Thymus (tissue), 11 donors: ENCODE data around the gene GNB1. TPM values are rescaled to one million over a fixed set of nuclear protein-coding genes. Genes with fewer than 3 reads are reported as not detected.

Experiments used
- DNase-seq, 9 donors: peaks; one replicate each; pipeline ENCODE4 v3.0.0-alpha.2; 2013; ENCODE audit warnings: low spot score in 9 of 9, low read depth in 6 of 9, missing footprints in 1 of 9
- H3K27ac ChIP-seq, 2 donors: one replicate each; pipeline ENCODE4 v1.5.1; 2013; ENCODE audit warnings: control low read depth in 1 of 2, low read depth in 1 of 2, low read length in 1 of 2, mild to moderate bottlenecking in 1 of 2, moderate library complexity in 1 of 2
- H3K27me3 ChIP-seq, 2 donors: one replicate each; pipeline ENCODE4 v1.5.1; 2013; ENCODE audit warnings: low read length in 1 of 2; ENCODE audit not compliant: control insufficient read depth in 2 of 2, insufficient read depth in 1 of 2
- H3K36me3 ChIP-seq, 2 donors: one replicate each; pipeline ENCODE4 v1.5.1; 2013; ENCODE audit warnings: low read length in 1 of 2, mild to moderate bottlenecking in 1 of 2, moderate library complexity in 1 of 2; ENCODE audit not compliant: control insufficient read depth in 2 of 2, insufficient read depth in 2 of 2
- H3K4me1 ChIP-seq, 2 donors: one replicate each; pipeline ENCODE4 v1.5.1; 2013; ENCODE audit warnings: low read length in 2 of 2; ENCODE audit not compliant: control insufficient read depth in 2 of 2, insufficient read depth in 2 of 2
- H3K4me3 ChIP-seq, 2 donors: one replicate each; pipeline ENCODE4 v1.5.1; 2013; ENCODE audit warnings: low read length in 2 of 2, control low read depth in 1 of 2, mild to moderate bottlenecking in 1 of 2
- H3K9me3 ChIP-seq, 2 donors: one replicate each; pipeline ENCODE4 v1.5.1; 2013; ENCODE audit warnings: low read length in 1 of 2, mild to moderate bottlenecking in 1 of 2; ENCODE audit not compliant: control insufficient read depth in 2 of 2, insufficient read depth in 1 of 2
- WGBS: extraction: QIAGEN DNeasy Blood & Tissue Kit; methylation state at CpG from one replicate; pipeline ENCODE4 v1.1.7; 2013; 5-methylcytosine and 5-hydroxymethylcytosine counted together
- polyA plus RNA-seq: library from polyadenylated mRNA; stranded (reverse); fragments of 200-250 nt; gene quantifications from one replicate; pipeline ENCODE4 v1.2.3, GENCODE V29; 2013
- total RNA-seq: library from RNA; stranded (reverse); fragments of 120-200 nt; gene quantifications from one replicate; pipeline ENCODE4 v1.2.4, GENCODE V29; 2013
- donor health status: healthy.

The GNB1 gene
- total and polyA plus RNA-seq, 2 donors, result 45.1 to 123 TPM

- Histone ChIP-seq H3K36me3 (peaks cover 44 to 47% of the 10 kb centered on the region in 2 donors), H3K4me3 (no peak overlapping the region), H3K9me3 (no peaks in the 10 kb centered on the region), H3K4me1 (peaks cover 0 to 2% of the 10 kb centered on the region in 2 donors), H3K27me3 (no peaks in the 10 kb centered on the region), H3K27ac (peak overlapping the region in 1 of 2 donors; percentile 18)
- WGBS, result 95% methylated on average over 9 of the region's 9 CpGs
- no peak for DNase-seq
Observed at GRCh38 chr1:1826356-1827088, 64.4 kb downstream of the GNB1 start.

- Histone ChIP-seq H3K27ac (no peak overlapping the region), H3K36me3 (peaks cover 43 to 44% of the 10 kb centered on the region in 2 donors)
- over 99% methylated on average over 5 of the region's 5 CpGs for WGBS
Observed at GRCh38 chr1:1825217-1825616, 65.7 kb downstream of the GNB1 start.

GRCh38 chr1:1819762-1820161, 71.1 kb downstream of the GNB1 start:
- 97% methylated on average over 6 of the region's 6 CpGs for WGBS
- peaks cover 62 to 67% of the 10 kb centered on the region in 2 donors for H3K36me3 ChIP-seq
- H3K27ac ChIP-seq, result no peak overlapping the region
- no peaks in the 10 kb centered on the region for H3K4me1 ChIP-seq
- H3K27me3 ChIP-seq, result no peaks in the 10 kb centered on the region
- DNase-seq, result no peak
- H3K4me3 ChIP-seq, result no peak overlapping the region
- H3K9me3 ChIP-seq, result no peaks in the 10 kb centered on the region

More at GRCh38 chr1:1825217-1825616, 65.7 kb downstream of the GNB1 start:
- H3K4me1 ChIP-seq, result peaks cover 0 to 2% of the 10 kb centered on the region in 2 donors
- H3K9me3 ChIP-seq, result no peaks in the 10 kb centered on the region
- no peak overlapping the region for H3K4me3 ChIP-seq
- H3K27me3 ChIP-seq, result no peaks in the 10 kb centered on the region
- DNase-seq, result no peak

GRCh38 chr1:1817221-1817620, 73.7 kb downstream of the GNB1 start:
- WGBS, result over 99% methylated on average over 3 of the region's 3 CpGs
- no peaks in the 10 kb centered on the region for H3K4me1 ChIP-seq
- peaks cover 69 to 73% of the 10 kb centered on the region in 2 donors for H3K36me3 ChIP-seq
- H3K27me3 ChIP-seq, result no peaks in the 10 kb centered on the region
- no peaks in the 10 kb centered on the region for H3K9me3 ChIP-seq
- no peak for DNase-seq
- H3K27ac ChIP-seq, result no peak overlapping the region
- H3K4me3 ChIP-seq, result no peak overlapping the region

- H3K27ac ChIP-seq, result no peak overlapping the region
- no peak overlapping the region for H3K4me3 ChIP-seq
- no peak for DNase-seq
- H3K9me3 ChIP-seq, result no peaks in the 10 kb centered on the region
- WGBS, result 99% methylated on average over 14 of the region's 14 CpGs
- peaks cover 66 to 68% of the 10 kb centered on the region in 2 donors for H3K36me3 ChIP-seq
- no peaks in the 10 kb centered on the region for H3K27me3 ChIP-seq
- H3K4me1 ChIP-seq, result no peaks in the 10 kb centered on the region
Observed at GRCh38 chr1:1815606-1816281, 75.1 kb downstream of the GNB1 start.

GRCh38 chr1:1809489-1809888, 81.4 kb downstream of the GNB1 start:
- Histone ChIP-seq H3K4me3 (no peak overlapping the region), H3K9me3 (no peaks in the 10 kb centered on the region), H3K27ac (no peak overlapping the region), H3K27me3 (no peaks in the 10 kb centered on the region), H3K36me3 (peaks cover 64 to 72% of the 10 kb centered on the region in 2 donors), H3K4me1 (no peaks in the 10 kb centered on the region)
- WGBS, result 97% methylated on average over 6 of the region's 6 CpGs
- DNase-seq, result no peak

GRCh38 chr1:1808206-1808605, 82.7 kb downstream of the GNB1 start:
- 98% methylated on average over 10 of the region's 10 CpGs for WGBS
- H3K36me3 ChIP-seq, result peaks cover 62 to 70% of the 10 kb centered on the region in 2 donors
- H3K4me1 ChIP-seq, result no peaks in the 10 kb centered on the region
- H3K27ac ChIP-seq, result no peak overlapping the region
- no peaks in the 10 kb centered on the region for H3K27me3 ChIP-seq
- no peaks in the 10 kb centered on the region for H3K9me3 ChIP-seq
- no peak overlapping the region for H3K4me3 ChIP-seq
- no peak for DNase-seq

- WGBS, result 98% methylated on average over 2 of the region's 2 CpGs
- Histone ChIP-seq H3K27me3 (no peaks in the 10 kb centered on the region), H3K4me3 (no peak overlapping the region), H3K9me3 (no peaks in the 10 kb centered on the region), H3K36me3 (peaks cover 63 to 64% of the 10 kb centered on the region in 2 donors), H3K27ac (no peak overlapping the region), H3K4me1 (no peaks in the 10 kb centered on the region)
- no peak for DNase-seq
Observed at GRCh38 chr1:1806890-1807289, 84.0 kb downstream of the GNB1 start.

GRCh38 chr1:1804301-1804700, 86.6 kb downstream of the GNB1 start:
- Histone ChIP-seq H3K36me3 (peaks cover 67 to 70% of the 10 kb centered on the region in 2 donors), H3K27me3 (no peaks in the 10 kb centered on the region), H3K9me3 (no peaks in the 10 kb centered on the region), H3K27ac (no peak overlapping the region), H3K4me1 (no peaks in the 10 kb centered on the region), H3K4me3 (no peak overlapping the region)
- DNase-seq, result no peak
- 98% methylated on average over 8 of the region's 8 CpGs for WGBS
